Measurements from ENCODE around the gene OR6J1. TPM values are rescaled to one million over a fixed set of nuclear protein-coding genes. Genes with fewer than 3 reads are reported as not detected.

The OR6J1 gene
- total RNA-seq: not detected in 2 replicates

GRCh38 chr14:22644305-22644635 lies at the start of gene OR6J1:
Gene OR6J1 (minus strand): TSS chr14:22644352. CDS start chr14:22634811, 9,541 bp downstream.

GRCh38 chr14:22598099-22598895 lies 45.9 kb downstream of the OR6J1 start, which contains the start of gene ABHD4:
Gene ABHD4 (plus strand): TSS chr14:22598300. CDS start chr14:22598307, 7 bp downstream.

GRCh38 chr14:22589096-22589839 lies 54.9 kb downstream of the OR6J1 start, which contains the start of gene DAD1:
Gene DAD1 (minus strand): TSS chr14:22589224. CDS start chr14:22589157, 67 bp downstream.

Other genes with a start within 250 kb of the OR6J1 start
- gene DAD1, start 55.1 kb downstream of the OR6J1 start, total RNA-seq: 485 and 559 TPM in 2 replicates
- 23.1 and 24.8 TPM in 2 replicates for gene ABHD4, start 46.1 kb downstream of the OR6J1 start, total RNA-seq
- gene OXA1L, start 122.3 kb upstream of the OR6J1 start, total RNA-seq: 87.8 and 132 TPM in 2 replicates
- 9.1 and 12.7 TPM in 2 replicates for gene SLC7A7, start 171.1 kb upstream of the OR6J1 start, total RNA-seq
- gene MRPL52, start 185.5 kb upstream of the OR6J1 start, total RNA-seq: 71.9 and 243 TPM in 2 replicates
- gene MMP14, start 192.2 kb upstream of the OR6J1 start, total RNA-seq: 445 and 594 TPM in 2 replicates
- 97.6 and 109 TPM in 2 replicates for gene LRP10, start 227.4 kb upstream of the OR6J1 start, total RNA-seq
- 0.32 and 0.39 TPM in 2 replicates for gene REM2, start 238.9 kb upstream of the OR6J1 start, total RNA-seq